ENCODE measurements around the gene RELB. TPM values are rescaled to one million over a fixed set of nuclear protein-coding genes. Genes with fewer than 3 reads are reported as not detected.

Gene RELB
- 14.4 TPM for total RNA-seq

GRCh38 chr19:45001087-45001739 is at the start of gene RELB:
Gene RELB (plus strand): TSS chr19:45001464. CDS start chr19:45001580, 116 bp downstream.

DNA sequence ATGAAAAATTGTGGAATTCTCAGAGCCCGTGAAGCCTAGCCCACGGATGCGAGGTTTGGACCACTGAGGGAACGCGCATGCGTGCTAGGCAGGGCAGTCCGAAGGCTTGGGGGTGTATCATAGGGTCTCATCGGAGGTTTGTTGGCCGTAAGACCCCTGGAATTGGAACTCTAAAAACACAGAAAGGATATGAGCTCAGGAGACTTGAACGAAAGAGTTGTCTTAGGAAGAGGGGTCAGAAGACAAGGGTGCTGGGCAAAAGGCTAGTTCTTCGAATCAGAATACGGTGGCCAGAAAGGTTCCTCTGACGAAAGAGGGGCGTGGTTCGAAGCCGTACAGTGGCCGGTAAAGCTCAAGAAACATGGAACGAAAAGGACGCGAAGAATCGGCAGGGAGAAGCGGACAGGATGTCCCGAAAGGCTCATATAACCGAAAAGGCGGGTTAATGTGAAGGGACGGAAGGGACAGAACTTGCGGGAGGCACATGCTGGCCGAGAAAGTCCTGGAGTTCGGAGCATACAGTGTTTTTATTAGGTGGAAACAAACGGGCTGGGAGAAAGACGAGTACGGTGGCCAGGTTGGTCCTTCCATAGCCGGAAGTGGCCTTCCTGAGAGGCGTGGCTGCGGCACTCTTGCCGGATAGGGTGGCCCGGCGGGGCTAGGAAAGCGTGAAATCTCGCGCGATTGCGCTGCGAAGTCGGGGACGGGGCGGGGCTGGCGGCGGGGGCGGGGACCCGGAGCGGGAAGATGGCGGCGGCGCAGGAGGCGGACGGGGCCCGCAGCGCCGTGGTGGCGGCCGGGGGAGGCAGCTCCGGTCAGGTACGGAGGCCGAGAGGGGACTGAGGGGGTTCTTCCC is 46.4 kb upstream of the RELB start, which contains the start of gene CLPTM1:
TSS of gene CLPTM1 (plus strand) at position 732 of the 856 bp plus-strand sequence. CDS start at position 748, 16 bp downstream.

GRCh38 chr19:45038931-45039893 is 37.9 kb downstream of the RELB start, which contains the start of gene CLASRP:
Gene CLASRP (plus strand): TSS chr19:45039045. CDS start chr19:45040213, 1,168 bp downstream.

DNA sequence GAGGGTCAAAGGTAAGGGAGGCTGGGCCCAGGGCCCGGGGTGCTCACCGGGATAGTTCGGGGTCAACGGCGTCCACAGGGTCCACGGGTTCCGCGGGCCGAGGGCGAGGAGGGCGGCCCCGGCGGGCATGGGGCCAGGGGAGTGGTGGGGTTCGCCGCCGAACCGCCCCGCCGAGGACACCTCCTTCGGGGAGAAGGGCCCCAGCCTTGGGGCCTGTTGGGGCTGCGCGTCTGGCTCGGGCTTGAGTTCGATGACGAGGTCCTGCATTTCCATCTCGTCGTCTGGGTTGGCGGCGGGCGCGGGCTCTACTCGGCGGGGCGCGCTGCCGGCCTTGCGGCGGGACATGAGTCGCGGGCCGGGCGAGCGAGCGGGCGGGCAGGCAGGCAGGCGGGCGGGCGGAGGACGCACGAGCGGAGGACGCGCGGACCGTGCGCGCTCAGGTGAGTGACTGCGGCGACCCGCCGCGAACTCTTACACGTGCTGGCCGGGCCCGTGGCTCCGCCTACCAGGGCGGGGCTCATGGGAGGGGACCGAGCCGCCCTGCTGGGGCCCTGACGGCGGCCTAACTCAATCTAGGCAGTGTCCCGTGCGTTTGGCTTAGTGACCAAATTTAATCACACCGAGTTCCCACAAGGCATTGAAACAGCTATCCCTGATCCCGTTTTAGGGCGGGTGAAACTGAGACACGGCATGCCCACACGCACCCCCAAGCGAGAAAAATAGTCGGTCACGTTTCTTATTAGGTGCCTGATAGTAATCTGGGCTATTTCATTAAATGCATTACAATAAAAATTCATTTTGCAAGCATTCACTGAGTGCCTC is 75.0 kb downstream of the RELB start, which contains the start of gene ZNF296:
TSS of gene ZNF296 (minus strand) at position 450 of the 822 bp plus-strand sequence. CDS start at position 345, 105 bp downstream.

DNA sequence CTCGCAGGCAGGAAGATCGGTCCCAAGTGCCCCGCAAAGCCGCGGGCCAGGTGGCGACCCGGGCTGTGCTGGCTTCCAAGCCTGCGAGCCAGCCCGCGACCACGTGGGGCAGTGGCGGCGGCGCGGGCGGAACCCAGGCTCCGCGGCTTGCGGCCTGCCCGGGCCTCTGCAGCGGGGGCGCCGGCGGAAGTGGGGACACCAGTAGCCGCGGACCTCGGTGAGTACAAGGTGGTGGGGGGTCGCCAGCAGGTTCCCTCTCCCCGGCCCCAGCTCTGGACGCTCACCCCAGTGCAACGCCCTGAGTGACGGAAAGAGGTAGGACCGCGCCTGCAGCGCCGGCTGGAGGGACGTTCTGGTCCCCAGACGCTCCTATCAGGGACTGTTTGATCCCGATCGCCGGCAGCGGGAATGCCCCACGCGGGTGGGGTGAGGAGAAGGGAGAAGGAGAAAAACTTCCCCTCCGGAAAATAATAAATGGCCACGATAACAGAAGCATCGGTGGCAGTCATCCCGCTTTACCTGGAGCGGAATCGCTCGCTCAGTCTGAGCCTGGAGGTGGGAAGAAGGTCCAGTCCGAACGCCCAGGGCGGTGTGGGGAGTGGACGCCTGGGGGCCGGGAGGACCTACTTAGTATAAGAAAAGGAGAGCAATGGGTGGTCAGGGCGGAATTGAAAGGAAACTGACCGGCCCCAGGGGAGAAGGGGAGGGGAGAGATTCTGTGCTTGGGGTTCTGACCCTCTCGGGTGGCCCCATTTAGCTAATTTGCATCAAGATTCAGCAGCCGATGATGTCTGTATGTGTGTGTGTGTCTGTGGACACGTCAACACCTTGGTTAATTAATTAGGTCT is 78.0 kb downstream of the RELB start, which contains the start of gene GEMIN7:
TSS of gene GEMIN7 (plus strand) at position 198 of the 848 bp plus-strand sequence. CDS start 10,855 bp downstream, outside the sequence.

Small RNA genes within 50 kb of the gene (small RNA-seq; reads per million reads assigned to genes)
- not detected for gene RNU6-611P (ENCODE audit: low replicate concordance)

Other genes with a start within 250 kb of the RELB start
- 8.8 TPM for gene CBLC, start 223.6 kb upstream of the RELB start, total RNA-seq
- 467 TPM for gene BCAM, start 192.4 kb upstream of the RELB start, total RNA-seq
- 119 TPM for gene NECTIN2, start 155.2 kb upstream of the RELB start, total RNA-seq
- 36.9 TPM for gene TOMM40, start 110.2 kb upstream of the RELB start, total RNA-seq
- 235 TPM for gene APOE, start 95.7 kb upstream of the RELB start, total RNA-seq
- 3.5 TPM for gene APOC1, start 86.9 kb upstream of the RELB start, total RNA-seq
- not detected for gene APOC4, start 59.2 kb upstream of the RELB start, total RNA-seq
- 1.2 TPM for gene APOC2, start 55.4 kb upstream of the RELB start, total RNA-seq
- 92.5 TPM for gene CLPTM1, start 46.1 kb upstream of the RELB start, total RNA-seq
- 30.4 TPM for gene CLASRP, start 37.6 kb downstream of the RELB start, total RNA-seq
- 0.58 TPM for gene ZNF296, start 75.0 kb downstream of the RELB start, total RNA-seq
- gene GEMIN7, start 77.8 kb downstream of the RELB start, total RNA-seq = 12.2 TPM
- gene PPP1R37, start 91.7 kb downstream of the RELB start, total RNA-seq = 34.4 TPM
- 0.12 TPM for gene NKPD1, start 159.5 kb downstream of the RELB start, total RNA-seq
- gene TRAPPC6A, start 176.8 kb downstream of the RELB start, total RNA-seq = 23.9 TPM
- 6.9 TPM for gene BLOC1S3, start 177.3 kb downstream of the RELB start, total RNA-seq
- 27.9 TPM for gene EXOC3L2, start 243.9 kb downstream of the RELB start, total RNA-seq
- gene MARK4, start 249.8 kb downstream of the RELB start, total RNA-seq = 29.3 TPM